GM18498 (cell line): ENCODE results near the gene GNPTAB.
"Not testable (repeated sequence)": the region's sequence is repeated elsewhere in the genome, so short reads cannot be mapped to it uniquely, and the experiment has no call there.

Source experiments
- ATAC-seq: cut with Tn5 transposase; IDR thresholded peaks from one replicate; pipeline ENCODE4 v1.9.1; 2021; ENCODE audit warnings: mild to moderate bottlenecking, moderate library complexity; ENCODE audit not compliant: unreplicated experiment

GNPTAB gene

DNA sequence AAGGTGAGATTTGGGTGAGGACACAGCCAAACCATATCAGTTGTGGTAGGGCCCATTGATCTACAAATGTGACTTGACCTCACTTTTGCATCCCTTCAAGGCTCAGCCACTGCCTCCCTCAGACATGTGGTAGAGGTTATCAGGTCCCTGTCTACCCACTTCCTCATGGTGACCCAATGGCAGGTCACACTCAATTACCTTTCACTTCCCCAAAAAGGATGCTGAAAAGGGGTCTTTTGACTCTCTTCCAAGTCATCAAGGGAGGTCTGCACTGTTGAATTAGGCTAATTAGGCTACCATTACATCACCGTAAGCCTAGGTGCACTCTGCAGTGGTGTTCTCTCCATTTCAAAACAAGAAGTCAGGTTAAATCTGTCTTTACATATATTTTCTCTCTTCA, 24.0 kb upstream of the GNPTAB start:
- peak; percentile 65 for ATAC-seq

DNA sequence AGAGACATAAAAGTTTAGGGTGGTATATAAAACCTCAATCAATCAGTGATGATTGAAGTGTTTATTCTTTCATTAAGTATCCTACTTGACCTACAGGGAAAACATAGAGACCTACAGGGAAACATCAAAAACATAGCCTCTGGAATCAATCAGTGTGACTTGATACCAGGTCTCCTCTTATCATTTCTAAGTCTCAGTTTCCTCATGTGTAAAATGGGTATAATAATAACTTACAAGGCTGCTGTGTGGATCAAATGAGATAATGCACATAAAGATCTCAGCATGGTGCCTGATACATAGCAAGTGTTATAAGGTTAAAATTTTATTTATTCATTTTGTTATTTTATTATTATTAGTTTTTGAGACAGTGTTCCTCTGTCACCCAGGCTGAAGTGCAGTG, 22.2 kb upstream of the GNPTAB start:
- ATAC-seq = no peak

DNA sequence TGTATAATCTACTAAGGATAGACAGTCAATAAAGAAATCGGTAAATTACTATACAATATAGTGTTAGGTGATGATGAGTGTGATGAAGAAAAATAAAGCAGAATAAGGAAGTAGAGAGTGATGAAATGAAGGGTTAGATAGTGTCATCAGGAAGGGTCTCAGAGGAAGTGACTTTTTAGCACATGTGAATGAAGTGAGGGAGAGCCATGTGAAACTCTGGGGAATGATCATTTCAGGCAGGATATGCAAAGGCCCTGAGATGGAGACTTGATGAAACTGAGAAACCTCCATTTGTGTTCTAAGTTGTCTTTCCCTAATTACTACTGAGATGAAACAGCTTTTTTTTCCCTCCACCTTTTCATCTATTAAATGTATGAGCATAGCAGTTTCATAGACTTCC, 19.4 kb upstream of the GNPTAB start:
- ATAC-seq = no peak

DNA sequence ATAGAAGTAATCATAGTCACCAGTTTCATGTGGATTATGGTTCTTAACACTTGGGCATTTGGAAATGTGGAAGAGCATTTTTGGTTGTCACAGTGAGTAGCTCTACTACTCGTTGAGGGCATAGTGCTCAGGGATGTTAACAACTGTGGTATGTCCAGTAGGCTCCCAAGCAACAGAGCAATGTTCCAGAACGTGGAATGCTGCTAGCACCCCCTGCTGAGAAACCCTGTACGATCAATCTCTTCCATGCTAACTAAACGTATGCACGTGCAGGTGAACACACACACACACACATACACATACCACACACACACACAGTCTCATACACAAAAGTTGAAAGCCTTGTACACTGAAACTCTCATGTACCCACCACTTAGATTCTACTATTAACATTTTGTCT, 16.6 kb upstream of the GNPTAB start:
- no peak for ATAC-seq

DNA sequence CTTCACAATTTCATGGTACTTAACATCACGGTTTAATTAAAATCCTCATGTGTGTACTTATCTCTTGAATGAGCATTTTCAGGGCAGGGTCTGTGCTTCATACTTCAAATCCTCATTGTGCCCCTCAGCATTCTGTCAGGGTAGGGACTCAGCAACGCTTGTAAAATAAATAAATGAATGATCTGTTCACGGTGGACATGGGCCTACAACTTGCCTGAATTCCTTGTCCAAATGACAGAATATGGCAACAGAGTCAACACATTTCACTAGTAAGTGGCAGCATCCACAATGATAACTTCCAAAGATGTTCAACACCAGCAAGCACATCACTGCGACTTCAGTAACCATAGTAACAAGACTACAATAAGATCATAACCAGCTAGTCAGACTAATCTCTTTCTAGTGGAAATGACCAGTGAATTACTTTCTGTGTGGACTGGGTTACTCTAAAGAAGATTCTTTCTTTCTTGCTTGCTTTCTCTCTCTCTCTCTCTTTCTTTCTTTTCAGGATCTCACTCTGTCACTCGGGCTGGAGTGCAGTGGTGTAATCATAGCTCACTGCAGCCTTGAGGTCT, 14.5 kb upstream of the GNPTAB start:
- no peak for ATAC-seq

DNA sequence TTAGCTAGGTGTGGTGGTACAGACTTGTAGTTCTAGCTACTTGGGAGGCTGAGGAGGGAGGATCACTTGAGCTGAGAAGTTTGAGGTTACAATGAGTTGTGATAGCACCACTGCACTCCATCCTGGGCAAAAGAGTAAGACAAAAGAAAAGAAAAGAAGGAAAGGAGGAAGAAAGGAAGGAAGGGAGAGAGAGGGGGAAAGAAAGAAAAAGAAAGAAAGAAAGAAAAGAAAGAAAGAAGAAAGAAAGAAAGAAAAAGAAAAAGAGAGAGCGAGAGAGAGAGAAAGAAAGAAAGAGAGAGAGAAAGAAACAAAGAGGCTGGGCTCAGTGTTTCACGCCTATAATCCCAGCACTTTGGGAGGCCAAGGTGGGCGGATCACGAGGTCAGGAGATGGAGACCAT, 10.3 kb upstream of the GNPTAB start:
- ATAC-seq = no peak

DNA sequence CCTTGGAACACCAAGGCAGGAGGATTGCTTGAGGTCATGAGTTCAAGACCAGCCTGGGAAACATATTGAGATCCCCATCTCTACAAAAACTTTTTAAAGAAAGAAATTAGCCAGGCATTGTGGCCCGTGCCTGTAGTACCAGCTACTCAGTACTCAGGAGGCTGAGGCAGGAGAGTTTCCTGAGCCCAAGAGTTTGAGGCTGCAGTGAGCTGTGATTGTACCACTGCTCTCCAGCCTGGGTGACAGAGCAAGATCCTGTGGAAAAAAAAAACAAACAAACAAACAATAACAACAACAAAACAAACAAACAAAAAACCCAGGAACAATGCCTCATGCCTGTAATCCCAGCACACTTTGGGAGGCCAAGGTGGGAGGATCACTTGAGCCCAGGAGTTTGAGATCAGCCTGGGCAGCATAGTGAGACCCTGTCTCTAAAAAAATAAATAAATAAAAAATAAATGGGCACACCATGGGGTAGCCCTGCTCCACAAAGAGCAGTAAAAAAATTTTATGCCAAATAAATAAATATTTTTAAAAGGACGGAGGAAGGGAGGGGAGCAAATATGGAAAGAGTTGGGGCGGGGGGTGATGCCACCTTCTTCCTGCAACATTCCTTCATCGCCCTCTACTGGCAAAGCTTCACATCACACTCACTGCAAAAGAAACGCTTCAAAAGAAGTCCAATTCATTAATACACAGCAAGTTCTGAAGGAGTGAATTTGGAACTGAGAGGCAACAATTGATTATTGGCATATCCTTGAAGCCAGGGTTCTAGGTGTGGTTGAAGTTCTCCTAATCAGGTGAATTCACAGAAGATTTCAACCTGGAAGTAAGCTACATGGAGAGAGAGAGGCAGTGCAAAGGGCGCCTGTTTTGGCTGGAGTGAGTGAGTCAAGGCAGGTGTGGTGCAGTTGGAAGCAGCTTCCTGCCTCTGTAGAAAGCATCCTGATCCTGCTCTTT, 8.8 kb upstream of the GNPTAB start:
- no peak for ATAC-seq

DNA sequence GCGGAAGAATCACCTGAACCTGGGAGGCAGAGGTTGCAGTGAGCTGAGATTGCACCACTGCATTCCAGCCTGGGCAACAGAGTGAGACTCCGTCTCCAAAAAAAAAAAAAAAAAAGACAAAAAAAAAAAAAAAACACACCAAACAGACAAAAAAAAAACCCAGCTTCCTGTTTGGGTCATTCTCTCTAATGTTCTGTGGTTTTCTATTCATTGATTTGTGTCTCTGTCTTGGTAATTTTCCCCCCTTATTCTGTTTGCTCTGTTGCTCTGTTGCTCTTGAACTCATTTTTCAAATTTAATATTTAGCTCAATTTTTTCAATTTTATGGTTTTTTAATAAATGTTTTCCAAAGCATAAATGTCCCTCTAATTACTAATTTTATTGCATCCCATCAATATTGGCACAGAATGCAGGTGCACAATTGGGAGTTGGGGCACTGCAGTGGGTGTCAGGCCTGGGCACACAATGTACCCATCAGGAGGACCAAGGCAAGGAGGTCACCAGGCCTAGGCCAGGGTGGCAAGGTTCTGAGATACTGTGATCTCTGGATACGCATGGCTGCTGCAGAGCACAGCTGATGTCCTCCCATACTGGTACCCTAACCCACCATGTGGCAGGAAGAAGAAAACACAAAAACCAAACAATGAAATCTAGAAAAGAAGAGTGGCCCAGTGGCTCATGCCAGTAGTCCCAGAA, 8.0 kb upstream of the GNPTAB start:
- peak; percentile 74 for ATAC-seq

DNA sequence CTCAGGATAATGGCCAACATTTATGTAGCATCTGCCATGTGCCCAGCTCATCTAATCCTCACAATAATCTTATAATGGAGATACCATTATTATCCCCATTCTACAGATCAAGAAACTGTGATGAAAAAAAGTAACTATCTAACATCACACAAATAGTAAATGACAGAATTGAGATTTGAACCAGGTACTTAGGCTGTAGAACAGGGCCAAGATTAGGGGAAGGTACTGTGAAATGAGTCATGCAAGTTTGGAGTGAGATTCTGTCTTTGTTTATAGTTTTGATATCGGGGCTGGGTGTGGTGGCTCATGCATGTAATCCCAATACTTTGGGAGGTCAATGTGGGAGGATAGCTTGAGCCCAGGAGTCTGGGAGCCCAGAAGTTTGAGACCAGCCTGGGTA, 1.3 kb upstream of the GNPTAB start:
- no peak for ATAC-seq

DNA sequence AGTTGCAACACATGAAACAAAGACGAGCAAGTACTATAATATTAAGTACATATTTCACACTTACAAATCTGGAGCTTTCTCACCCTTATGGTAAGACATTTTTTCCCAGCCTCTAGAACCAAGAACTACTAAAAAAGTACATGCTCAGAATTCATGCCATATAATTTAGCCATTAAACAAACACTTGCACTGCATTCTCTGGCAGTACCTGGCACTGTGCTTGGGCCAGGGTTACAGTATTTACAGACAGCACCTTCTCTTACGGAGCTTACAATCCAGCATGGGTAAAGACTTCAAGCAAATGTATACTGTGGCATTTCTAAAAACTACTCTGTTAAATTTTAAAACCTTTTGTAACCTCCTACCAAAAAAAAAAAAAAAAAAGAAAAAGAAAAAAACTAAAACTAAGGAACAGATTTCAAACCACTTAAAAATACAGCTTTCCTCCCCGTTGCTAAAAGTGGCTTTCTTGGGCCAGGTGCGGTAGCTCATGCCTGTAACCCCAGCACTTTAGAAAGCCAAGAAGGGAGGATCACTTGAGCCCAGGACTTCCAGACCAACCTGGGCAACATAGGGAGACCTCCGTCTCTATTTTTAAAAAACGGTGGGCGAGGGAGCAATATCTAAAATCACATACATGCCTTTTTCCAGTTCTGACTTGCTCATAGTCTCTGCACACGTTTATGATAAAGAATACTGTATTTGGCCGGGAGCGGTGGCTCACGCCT, 956 bp downstream of the GNPTAB start:
- no peak for ATAC-seq

DNA sequence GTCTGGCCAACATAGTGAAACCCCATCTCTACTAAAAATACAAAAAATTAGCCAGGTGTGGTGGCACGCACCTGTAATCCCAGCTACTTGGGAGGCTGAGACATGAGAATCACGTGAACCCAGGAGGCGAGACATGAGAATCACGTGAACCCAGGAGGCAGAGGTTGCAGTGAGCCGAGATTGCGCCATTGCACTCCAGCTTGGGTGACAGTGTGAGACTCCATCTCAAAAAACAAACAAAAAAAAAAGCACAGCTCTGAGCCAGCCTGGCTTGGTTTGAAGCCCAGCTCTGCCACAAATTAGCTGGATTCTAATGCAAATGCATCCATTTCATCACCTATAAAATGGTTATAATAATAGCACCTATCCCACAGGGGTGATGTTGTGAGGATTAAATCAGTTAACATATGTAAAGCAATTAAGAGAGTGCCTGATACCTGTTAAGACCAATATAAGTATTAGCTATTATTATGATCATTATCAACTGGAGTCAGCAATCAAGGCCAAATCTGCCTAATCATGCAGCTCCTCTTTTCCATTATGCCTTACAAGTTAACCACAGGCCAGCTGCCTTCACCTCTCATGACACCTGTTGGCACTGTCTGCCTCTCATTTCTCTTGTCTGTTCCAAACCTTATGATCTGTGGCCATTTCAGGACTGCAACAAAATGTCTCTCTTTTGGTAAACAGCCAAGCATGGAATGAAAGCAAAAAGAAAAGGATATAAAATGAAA, 2.1 kb downstream of the GNPTAB start:
- no peak for ATAC-seq

DNA sequence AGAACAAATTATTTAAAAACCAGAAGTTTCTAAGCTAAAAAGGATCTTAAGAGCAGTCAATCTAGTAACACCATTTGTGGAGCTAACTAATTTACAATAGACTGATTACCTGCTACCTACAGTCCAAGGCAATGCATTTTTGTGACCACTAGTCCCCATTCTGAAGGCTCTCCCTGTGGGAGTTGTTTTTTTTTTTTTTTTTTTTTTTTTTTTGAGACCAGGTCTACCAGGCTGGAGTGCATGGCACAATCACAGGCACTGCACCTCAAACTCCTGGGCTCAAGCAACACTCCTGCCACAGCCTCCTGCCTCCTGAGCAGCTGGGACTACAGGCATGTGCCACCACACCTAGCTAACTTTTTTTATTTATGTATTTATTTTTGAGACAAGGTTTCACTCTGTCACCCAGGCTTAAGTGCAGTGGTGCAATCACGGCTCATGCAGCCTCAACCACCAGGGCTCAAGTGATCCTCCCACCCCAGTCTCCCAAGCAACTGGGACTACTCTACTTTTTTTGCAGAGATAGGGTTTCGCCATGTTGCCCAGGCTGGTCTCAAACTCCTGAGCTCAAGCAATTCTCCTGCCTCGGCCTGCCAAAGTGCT, 3.9 kb downstream of the GNPTAB start:
- ATAC-seq = no peak

DNA sequence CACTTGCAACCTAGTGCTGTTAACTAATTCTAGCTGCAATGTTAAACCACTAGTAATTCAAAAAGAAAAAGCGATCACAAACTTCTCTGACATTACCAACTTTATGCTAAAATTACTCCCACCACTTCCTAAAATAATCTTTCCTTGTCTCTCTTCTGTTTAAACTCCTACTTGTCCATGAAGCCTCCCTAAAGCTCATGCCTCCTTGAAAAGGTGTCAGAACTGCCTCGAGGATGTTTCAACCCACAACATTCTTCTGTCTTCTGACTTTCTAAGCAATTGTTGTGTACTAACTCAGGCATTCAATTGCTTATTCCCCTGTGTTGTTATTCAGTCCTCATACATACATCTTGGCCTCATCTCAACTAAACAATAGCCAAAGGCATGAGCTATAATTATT, 5.9 kb downstream of the GNPTAB start:
- no peak for ATAC-seq

DNA sequence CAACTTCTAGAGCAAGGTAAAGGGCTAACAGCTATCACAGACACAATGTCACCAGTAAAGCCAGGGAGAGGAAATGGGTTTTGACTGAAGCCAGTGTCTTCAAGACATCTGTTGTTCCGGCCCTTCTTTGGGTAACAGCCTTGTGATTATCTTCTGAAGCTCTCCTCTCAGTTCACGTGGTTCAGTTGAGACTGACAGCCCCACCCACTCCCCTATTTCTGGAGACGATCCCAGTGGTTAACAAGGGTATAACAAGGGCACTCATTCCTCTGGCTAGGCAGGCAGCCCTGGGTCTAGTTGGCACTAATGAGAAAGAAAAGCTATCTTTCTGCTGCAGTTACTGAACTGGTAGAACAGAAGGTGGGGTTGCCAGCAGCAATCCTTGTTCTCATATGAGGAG, 6.9 kb downstream of the GNPTAB start:
- ATAC-seq = peak; percentile 83

DNA sequence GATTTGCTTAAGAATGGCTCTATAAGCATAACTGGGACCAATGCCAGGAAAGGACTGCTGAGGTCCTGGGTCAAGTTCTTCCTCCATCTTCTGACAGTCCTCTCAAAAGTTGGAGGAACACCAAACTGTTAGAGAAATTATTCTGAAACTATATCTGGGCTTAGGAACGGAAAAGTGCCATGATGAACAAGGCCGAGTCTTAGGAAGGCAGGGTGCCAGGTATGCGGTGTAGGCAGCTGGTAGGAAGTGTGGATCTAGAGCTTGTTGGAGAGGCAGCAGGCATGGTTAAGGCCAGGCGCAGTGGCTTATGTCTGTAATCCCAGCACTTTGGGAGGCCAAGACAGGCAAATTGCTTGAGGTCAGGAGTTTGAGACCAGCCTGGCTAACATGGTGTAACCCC, 7.7 kb downstream of the GNPTAB start:
- ATAC-seq = no peak

DNA sequence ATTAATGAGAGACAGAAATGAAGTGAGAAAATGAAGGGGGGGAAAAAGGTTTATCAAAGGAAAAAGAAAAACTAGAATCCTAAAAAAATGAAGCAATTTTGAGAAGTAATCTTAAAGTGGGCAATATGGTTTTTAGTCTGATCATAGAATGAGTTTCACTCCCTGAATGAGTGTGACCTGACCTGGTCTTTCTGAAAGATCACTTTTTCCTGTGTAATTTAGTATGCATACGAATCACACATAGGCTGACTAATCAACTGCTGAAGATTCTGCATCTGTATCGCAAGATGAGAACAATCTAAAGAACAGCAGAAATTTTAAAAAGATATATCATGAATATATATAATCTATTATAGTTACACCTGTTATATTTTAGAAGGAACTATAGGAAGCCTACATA, 11.3 kb downstream of the GNPTAB start:
- ATAC-seq = peak; percentile 56

DNA sequence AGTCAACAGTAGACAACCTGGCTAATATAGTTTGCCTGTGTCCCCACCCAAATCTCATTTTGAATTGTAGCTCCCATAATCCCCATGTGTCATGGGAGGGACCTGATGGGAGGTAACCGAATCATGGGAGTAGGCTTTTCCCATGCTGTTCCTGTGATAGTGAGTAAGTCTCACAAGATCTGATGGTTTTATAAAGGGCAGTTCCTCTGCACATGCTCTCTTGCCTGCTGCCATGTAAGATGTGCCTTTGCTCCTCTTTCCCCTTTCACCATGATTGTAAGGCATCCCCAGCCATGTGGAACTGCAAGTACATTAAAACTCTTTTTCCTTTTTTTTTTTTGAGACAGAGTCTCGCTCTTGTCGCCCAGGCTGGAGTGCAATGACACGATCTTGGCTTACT, 12.1 kb downstream of the GNPTAB start:
- not testable (repeated sequence) for ATAC-seq

DNA sequence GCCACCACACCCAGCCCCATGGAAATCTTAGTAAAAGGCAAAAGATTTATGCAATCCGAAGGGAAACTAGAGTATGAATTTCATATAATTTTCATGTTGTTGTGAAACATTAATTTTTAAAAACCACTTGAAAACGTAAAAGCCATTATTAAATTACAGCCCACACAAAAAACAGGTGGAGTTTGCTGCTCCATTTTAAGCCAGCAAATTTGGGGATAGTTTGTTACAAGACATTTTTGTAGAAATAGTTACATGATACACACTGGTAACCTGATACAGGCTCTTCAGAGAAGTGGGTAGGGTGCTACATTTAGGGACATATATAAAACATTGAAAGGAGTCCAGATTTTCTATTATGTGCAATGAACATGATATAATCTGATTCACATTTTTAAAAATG, 17.6 kb downstream of the GNPTAB start:
- ATAC-seq = no peak

DNA sequence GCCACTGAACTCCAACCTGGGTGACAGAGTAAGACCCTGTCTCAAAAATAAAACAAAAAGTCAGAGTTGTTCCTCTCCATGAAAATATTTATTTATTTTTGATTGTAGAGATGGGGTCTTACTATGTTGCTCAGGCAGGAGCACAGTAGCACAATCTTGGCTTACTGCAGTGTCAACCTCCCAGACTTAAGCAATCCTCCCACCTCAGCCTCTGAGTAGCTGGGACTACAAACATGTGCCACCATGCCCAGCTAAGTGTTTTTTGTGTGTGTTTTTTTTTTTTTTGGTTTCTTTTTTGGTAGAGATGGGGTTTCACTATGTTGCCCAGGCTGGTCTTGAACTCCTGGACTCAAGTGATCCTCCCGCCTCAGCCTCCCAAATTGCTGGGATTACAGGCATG, 18.0 kb downstream of the GNPTAB start:
- not testable (repeated sequence) for ATAC-seq

DNA sequence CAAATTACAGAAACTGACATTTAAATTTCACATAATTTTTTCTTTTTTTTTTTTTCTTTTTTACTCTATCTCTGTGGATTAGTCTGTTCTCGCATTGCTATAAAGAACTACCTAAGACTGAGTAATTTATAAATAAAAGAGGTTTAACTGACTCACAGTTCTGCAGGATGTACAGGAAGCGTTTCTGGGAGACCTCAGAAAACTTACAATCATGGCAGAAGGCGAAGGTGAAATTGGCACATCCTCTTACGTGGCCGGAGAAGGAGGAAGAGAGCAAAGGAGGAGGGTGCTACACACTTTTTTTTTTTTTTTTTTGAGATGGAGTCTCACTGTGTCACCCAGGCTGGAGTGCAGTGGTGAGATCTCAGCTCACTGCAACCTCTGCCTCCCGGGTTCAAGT, 19.4 kb downstream of the GNPTAB start:
- ATAC-seq = not testable (repeated sequence)
